Vagina (tissue), 2 donors: Measurements from ENCODE around the gene CDS2.

Experiments
- CTCF ChIP-seq, 3 experiments: fragments of 450-650 bp in 2 of 3; fragments of 200-600 bp in 1 of 3; sonication (generic) in 1 of 3; IDR thresholded peaks; one replicate each; pipeline ENCODE4 v1.5.1; 2017 to 2019; ENCODE audit warnings: antibody characterized with exemption in 3 of 3, mild to moderate bottlenecking in 2 of 3, moderate library complexity in 2 of 3
- POLR2A ChIP-seq, 2 donors: fragments of 450-650 bp; IDR thresholded peaks; one replicate each; pipeline ENCODE4 v1.6.1; 2017; ENCODE audit warnings: antibody characterized with exemption in 2 of 2, mild to moderate bottlenecking in 2 of 2, moderate library complexity in 2 of 2
- POLR2AphosphoS5 ChIP-seq, 2 donors: sonication (generic); formaldehyde crosslinking; IDR thresholded peaks; one replicate each; pipeline ENCODE4 v1.9.0; 2017; ENCODE audit warnings: antibody characterized with exemption in 2 of 2, mild to moderate bottlenecking in 2 of 2, low read depth in 1 of 2; ENCODE audit not compliant: insufficient read depth in 1 of 2

DNA sequence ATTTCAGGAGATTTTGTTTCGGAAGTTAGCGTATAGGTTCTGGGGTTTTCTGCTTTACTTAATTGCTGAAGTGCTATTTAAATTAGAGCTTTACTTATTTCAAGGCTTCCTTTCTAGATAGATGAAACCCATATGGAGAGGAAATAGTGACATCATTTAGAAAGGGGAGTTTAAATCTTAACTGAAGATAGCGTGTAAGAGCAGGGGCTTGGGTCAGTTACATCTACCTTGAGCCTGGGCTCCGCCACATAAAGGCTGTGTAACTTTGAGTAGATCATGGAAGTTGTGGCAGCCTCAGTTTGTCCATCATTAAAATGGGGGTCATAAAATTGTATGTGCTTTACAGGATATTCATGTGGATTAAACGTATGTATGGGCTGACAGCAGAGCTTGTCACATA, 4.7 kb downstream of the CDS2 start:
- TF ChIP-seq CTCF (IDR thresholded peaks at IDR 0.05), result no peak
- no peak for TF ChIP-seq POLR2A (IDR thresholded peaks at IDR 0.05)
- TF ChIP-seq POLR2AphosphoS5 (IDR thresholded peaks at IDR 0.05; ENCODE audit: insufficient read depth in 1 of 2, low read depth in 1 of 2), result no peak
